ENCODE measurements around the gene ADCYAP1.
"Not testable (repeated sequence)": the region's sequence is repeated elsewhere in the genome, so short reads cannot be mapped to it uniquely, and the experiment has no call there.

Gene ADCYAP1

DNA sequence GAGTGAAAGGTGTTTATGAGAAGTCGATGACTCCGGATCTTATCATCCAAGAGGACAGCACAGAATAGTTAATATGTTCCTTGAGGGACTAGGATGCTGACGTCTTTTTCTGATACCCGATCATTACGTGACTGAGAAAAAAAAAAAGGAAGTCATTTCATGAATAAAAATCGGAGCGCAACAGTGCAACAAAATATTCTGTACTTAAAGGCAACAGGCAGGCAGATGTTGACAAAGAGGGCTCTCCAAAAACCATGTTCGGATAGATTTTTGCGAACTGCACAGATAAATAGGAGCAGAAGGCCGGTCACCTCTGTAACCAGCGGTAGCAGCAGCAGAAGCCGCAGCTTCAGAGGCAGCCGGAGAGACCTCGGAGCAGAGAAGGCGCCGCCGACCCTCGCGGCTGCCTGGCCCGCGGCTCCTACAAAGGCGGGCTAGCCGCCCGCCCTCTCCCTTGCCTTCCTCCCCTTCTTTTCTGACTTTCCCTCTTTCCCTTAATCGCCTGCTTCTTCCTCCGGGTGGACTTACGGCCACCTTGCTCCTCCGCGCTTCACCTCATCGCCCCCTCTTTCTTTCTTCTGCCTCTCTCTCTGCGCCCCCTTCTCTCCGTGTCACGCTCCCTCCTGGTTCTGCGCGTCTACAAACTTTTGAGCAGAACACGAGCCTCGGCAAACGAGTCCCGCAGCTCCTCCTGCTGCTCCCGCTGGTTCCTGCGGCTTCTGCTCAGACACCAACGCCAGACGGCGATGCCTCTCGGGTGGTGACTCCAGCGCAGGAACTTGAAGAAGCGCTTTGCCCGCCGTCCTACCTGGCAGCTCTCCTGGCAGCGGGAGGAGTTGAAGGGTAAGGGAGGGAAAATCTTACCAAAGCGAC is at the start of gene ADCYAP1:
Gene ADCYAP1 (plus strand): TSS at position 654 of the 873 bp plus-strand sequence. CDS start 516 bp downstream, outside the sequence.
- Histone ChIP-seq H3K4me3 (ENCODE audit: low read length) (no peak within 1 kb of the TSS), H3K9ac (ENCODE audit: low read length) (no peak within 1 kb of the TSS), H3K9me3 (ENCODE audit: control insufficient read depth, low read length) (no peaks in the 10 kb centered on the region), H3K27me3 (replicated peaks; ENCODE audit: control insufficient read depth, insufficient read depth, low read length) (peaks cover 84% of the 10 kb centered on the region), H3K4me1 (ENCODE audit: control insufficient read depth, insufficient read depth, low read length) (peaks cover 4% of the 10 kb centered on the region), H3K36me3 (ENCODE audit: control insufficient read depth, insufficient read depth, low read length, severe bottlenecking) (no peaks in the 10 kb centered on the region)
- peak; percentile 28 for DNase-seq (ENCODE audit: low read depth)

DNA sequence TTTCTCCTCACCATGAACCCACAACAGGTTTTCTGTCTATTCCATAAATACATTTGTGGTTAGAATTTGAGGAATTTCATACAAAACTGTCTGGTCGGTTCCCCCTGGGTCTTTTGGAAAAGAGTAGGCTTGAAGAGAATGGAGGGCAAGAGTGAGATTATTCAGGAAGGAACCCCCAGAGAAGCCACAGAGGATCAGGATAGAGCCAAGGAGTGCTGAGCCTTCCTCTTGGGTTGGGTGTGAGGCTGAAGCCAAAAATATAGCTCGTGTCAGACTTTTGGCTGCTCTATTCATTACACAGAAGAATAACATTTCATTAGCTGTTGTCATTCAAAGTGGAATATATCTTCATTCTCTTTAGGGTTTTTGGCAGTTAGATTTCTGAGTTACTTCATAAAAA is 46.7 kb upstream of the ADCYAP1 start:
- Histone ChIP-seq H3K4me3 (ENCODE audit: low read length) (no peak overlapping the region), H3K9ac (ENCODE audit: low read length) (no peak overlapping the region), H3K27me3 (replicated peaks; ENCODE audit: control insufficient read depth, insufficient read depth, low read length) (no peaks in the 10 kb centered on the region), H3K9me3 (ENCODE audit: control insufficient read depth, low read length) (no peaks in the 10 kb centered on the region), H3K36me3 (ENCODE audit: control insufficient read depth, insufficient read depth, low read length, severe bottlenecking) (no peaks in the 10 kb centered on the region), H3K4me1 (ENCODE audit: control insufficient read depth, insufficient read depth, low read length) (no peaks in the 10 kb centered on the region)
- DNase-seq (ENCODE audit: low read depth) = no peak

DNA sequence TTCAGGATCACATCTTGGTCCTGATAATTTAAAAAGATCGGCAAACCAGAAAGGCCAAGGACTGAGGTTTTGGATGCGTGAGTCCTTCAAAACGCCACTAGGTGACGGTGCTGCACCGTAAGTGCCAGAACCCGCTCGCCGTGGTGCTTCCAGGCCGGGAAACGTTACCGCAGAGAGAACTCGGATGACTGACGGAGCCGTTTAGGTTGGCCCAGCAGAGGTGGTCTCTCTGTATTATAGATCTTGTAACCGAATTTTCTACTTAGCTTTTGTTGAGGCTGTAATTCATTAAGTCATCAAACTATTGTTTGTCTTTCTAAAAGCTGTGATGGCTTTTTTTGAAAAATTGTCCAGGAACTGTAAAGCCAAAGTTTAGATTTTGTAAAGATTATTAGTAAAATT is 39.8 kb upstream of the ADCYAP1 start:
- DNase-seq (ENCODE audit: low read depth) = peak; percentile 85
- H3K27me3 ChIP-seq (replicated peaks; ENCODE audit: control insufficient read depth, insufficient read depth, low read length) = peaks cover 19% of the 10 kb centered on the region
- H3K36me3 ChIP-seq (ENCODE audit: control insufficient read depth, insufficient read depth, low read length, severe bottlenecking) = no peaks in the 10 kb centered on the region
- no peaks in the 10 kb centered on the region for H3K9me3 ChIP-seq (ENCODE audit: control insufficient read depth, low read length)
- no peaks in the 10 kb centered on the region for H3K4me1 ChIP-seq (ENCODE audit: control insufficient read depth, insufficient read depth, low read length)
- H3K4me3 ChIP-seq (ENCODE audit: low read length) = no peak overlapping the region
- no peak overlapping the region for H3K9ac ChIP-seq (ENCODE audit: low read length)

DNA sequence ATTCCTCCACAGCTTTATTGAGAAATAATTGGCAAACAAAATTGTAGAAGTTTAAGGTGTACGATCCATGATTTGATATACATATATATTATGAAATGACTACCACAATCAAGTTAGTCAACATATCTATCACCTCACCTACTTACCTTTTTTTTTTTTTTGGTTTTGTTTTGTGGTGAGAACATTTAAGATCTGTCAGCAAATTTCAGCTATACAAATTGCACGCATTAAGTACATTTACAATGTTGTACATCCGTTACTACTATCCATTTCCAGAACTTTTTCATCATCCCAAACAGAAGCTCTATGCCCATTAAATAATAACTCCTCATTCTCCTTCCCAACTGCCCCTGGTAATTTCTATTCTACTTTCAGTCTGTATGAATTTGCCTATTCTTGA is 37.4 kb upstream of the ADCYAP1 start:
- Histone ChIP-seq H3K9ac (ENCODE audit: low read length) (no peak overlapping the region), H3K27me3 (replicated peaks; ENCODE audit: control insufficient read depth, insufficient read depth, low read length) (peaks cover 34% of the 10 kb centered on the region), H3K36me3 (ENCODE audit: control insufficient read depth, insufficient read depth, low read length, severe bottlenecking) (no peaks in the 10 kb centered on the region)

DNA sequence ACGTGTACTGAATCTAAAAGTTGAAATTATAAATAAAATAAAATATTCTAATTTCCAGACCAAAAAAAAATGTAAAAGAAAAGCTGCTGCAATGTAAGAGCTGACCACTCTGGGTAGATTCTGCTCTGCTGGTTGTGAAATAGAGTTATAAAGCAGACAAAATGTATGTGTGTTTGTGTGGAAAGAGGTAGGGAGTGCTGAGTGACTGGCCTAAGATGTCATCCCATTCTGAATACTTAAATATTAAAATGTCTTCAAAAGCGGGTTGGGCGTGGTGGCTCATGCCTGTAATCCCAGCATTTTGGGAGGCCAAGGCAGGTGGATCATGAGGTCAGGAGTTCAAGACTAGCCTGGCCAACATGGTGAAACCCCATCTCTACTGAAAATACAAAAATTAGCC is 31.2 kb upstream of the ADCYAP1 start:
- not testable (repeated sequence) for H3K9ac ChIP-seq (ENCODE audit: low read length); H3K4me3 ChIP-seq (ENCODE audit: low read length); H3K4me1 ChIP-seq (ENCODE audit: control insufficient read depth, insufficient read depth, low read length); H3K9me3 ChIP-seq (ENCODE audit: control insufficient read depth, low read length); DNase-seq (ENCODE audit: low read depth); H3K36me3 ChIP-seq (ENCODE audit: control insufficient read depth, insufficient read depth, low read length, severe bottlenecking)
- H3K27me3 ChIP-seq (replicated peaks; ENCODE audit: control insufficient read depth, insufficient read depth, low read length) = peaks cover 28% of the 10 kb centered on the region

More for the DNA sequence above, 37.4 kb upstream of the ADCYAP1 start:
- Histone ChIP-seq H3K4me1 (ENCODE audit: control insufficient read depth, insufficient read depth, low read length) (no peaks in the 10 kb centered on the region), H3K4me3 (ENCODE audit: low read length) (no peak overlapping the region), H3K9me3 (ENCODE audit: control insufficient read depth, low read length) (no peaks in the 10 kb centered on the region)
- DNase-seq (ENCODE audit: low read depth) = no peak

DNA sequence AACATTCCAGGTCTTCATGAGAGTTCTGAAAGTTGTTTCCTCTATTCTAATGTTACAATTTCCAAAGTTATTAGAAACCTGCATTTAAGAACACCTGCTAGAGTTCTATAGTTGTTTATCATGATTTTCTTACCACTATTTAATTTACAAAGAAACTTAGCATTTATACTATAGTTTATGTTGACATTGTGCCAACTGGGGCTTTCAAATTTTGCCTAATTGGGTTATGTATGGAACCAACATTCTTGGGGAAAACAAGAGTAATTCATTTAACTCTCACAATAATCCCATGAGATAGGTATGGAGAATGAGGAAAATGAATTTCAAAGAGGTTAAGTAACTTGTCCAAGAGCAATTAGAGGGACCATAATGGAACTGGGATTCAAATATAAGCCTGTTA is 28.8 kb upstream of the ADCYAP1 start:
- Histone ChIP-seq H3K9me3 (ENCODE audit: control insufficient read depth, low read length) (peaks cover 9% of the 10 kb centered on the region), H3K4me3 (ENCODE audit: low read length) (no peak overlapping the region), H3K4me1 (ENCODE audit: control insufficient read depth, insufficient read depth, low read length) (no peaks in the 10 kb centered on the region), H3K9ac (ENCODE audit: low read length) (no peak overlapping the region), H3K36me3 (ENCODE audit: control insufficient read depth, insufficient read depth, low read length, severe bottlenecking) (no peaks in the 10 kb centered on the region), H3K27me3 (replicated peaks; ENCODE audit: control insufficient read depth, insufficient read depth, low read length) (peaks cover 21% of the 10 kb centered on the region)
- no peak for DNase-seq (ENCODE audit: low read depth)

DNA sequence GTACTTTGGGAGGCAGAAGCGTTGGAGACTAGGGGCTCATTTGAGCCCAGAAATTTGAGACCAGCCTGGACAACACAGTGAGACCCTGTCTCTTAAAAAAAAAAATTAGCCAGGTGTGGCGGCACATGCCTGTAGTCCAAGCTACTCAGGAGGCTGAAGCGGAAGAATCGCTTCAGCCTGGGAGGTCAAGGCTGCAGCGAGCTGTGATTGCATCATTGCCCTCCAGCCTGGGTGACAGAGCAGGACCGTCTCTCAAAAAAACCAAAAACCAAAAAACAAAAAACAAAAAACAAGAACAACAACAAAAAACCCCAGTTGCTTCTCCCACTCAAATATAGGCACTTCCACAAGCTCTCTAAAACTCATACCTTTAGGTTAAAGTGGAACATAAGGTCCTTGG is 27.4 kb upstream of the ADCYAP1 start:
- Histone ChIP-seq H3K9ac (ENCODE audit: low read length) (no peak overlapping the region), H3K27me3 (replicated peaks; ENCODE audit: control insufficient read depth, insufficient read depth, low read length) (peaks cover 15% of the 10 kb centered on the region), H3K4me1 (ENCODE audit: control insufficient read depth, insufficient read depth, low read length) (no peaks in the 10 kb centered on the region), H3K4me3 (ENCODE audit: low read length) (no peak overlapping the region), H3K36me3 (ENCODE audit: control insufficient read depth, insufficient read depth, low read length, severe bottlenecking) (no peaks in the 10 kb centered on the region), H3K9me3 (ENCODE audit: control insufficient read depth, low read length) (peaks cover 9% of the 10 kb centered on the region)
- no peak for DNase-seq (ENCODE audit: low read depth)

DNA sequence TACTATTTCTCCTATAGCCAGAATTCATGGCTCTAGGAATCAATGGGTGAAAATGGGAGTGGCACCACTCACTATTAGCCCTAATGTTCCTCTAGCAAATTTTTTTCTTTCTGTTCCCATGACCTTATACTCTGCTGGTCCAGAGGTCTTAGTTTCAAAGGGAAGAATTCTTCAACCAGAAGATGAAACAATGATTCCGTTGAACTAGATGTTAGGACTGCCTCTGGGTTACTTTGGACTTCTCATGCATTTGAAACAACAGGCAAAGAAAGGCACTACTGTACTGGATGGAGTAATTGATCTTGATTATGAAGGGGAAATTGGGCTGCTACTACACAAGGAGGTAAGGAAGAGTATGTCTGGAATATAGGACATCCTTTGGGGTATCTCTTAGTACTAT is 18.6 kb upstream of the ADCYAP1 start:
- Histone ChIP-seq H3K9me3 (ENCODE audit: control insufficient read depth, low read length) (no peaks in the 10 kb centered on the region), H3K27me3 (replicated peaks; ENCODE audit: control insufficient read depth, insufficient read depth, low read length) (peaks cover 16% of the 10 kb centered on the region), H3K4me1 (ENCODE audit: control insufficient read depth, insufficient read depth, low read length) (no peaks in the 10 kb centered on the region), H3K9ac (ENCODE audit: low read length) (no peak overlapping the region), H3K4me3 (ENCODE audit: low read length) (no peak overlapping the region), H3K36me3 (ENCODE audit: control insufficient read depth, insufficient read depth, low read length, severe bottlenecking) (no peaks in the 10 kb centered on the region)
- no peak for DNase-seq (ENCODE audit: low read depth)

DNA sequence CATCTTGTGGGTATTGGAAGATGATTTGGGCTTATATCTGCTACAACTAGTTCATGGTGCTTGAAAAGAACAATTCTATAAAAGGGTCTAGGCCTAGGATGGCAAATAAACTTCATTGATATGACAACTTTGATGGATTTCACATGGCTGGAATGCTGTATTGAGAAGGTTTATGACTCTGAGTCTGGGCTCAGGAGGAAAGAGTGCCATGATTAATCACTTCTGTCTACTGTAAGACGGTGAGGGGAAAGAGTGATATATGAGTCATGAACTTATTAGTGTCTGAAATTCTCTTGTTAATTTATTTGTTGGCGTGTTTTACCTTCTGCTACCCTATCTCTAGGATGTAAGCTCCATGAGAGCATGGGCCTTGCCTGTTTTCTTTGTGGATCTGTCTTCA is 17.0 kb upstream of the ADCYAP1 start:
- peaks cover 21% of the 10 kb centered on the region for H3K27me3 ChIP-seq (replicated peaks; ENCODE audit: control insufficient read depth, insufficient read depth, low read length)

DNA sequence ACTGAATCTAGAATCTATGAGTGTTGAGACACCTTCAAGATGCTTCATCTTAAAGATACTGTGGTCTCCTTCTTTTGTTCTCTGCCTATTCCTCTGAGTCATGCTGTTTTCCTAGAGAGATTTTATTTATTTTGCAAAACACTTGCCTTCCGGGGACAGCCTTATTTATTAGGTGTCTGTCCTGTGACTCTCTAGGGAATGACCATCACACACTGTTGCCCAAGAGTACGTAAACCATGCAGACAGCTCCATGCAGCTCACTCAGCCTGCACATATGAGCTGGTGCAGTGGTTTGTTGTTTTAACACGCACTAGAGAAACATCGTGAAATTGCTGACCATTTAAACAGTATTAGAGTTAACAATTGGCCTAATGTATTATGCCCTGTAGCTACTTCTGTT is 12.4 kb upstream of the ADCYAP1 start:
- Histone ChIP-seq H3K4me1 (ENCODE audit: control insufficient read depth, insufficient read depth, low read length) (no peaks in the 10 kb centered on the region), H3K4me3 (ENCODE audit: low read length) (no peak overlapping the region)

More for the DNA sequence above, 17.0 kb upstream of the ADCYAP1 start:
- H3K36me3 ChIP-seq (ENCODE audit: control insufficient read depth, insufficient read depth, low read length, severe bottlenecking) = no peaks in the 10 kb centered on the region
- DNase-seq (ENCODE audit: low read depth) = no peak
- no peaks in the 10 kb centered on the region for H3K4me1 ChIP-seq (ENCODE audit: control insufficient read depth, insufficient read depth, low read length)
- no peak overlapping the region for H3K4me3 ChIP-seq (ENCODE audit: low read length)
- no peaks in the 10 kb centered on the region for H3K9me3 ChIP-seq (ENCODE audit: control insufficient read depth, low read length)
- H3K9ac ChIP-seq (ENCODE audit: low read length) = no peak overlapping the region

DNA sequence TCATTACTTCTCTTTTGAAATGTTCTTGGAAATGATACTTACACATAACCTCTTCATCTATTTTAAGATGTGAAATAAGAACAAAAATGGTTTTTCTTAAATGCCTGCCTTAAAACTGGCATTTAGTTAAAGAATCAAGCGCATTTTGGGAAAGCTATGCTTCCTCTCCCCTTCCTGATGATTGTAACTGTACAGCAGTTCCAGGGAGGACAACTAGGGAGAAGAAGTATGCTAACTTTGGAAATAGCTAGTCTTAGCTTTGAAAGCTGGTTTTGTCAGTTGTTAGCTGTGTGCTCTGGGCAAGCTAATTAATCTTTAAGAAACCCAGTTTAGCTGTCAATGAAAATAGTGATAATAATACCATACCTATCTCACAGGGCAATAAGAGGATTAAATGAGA is 8.4 kb upstream of the ADCYAP1 start:
- H3K4me3 ChIP-seq (ENCODE audit: low read length) = no peak overlapping the region
- H3K9ac ChIP-seq (ENCODE audit: low read length) = no peak overlapping the region
- no peaks in the 10 kb centered on the region for H3K36me3 ChIP-seq (ENCODE audit: control insufficient read depth, insufficient read depth, low read length, severe bottlenecking)
- H3K27me3 ChIP-seq (replicated peaks; ENCODE audit: control insufficient read depth, insufficient read depth, low read length) = peaks cover 30% of the 10 kb centered on the region
- no peaks in the 10 kb centered on the region for H3K4me1 ChIP-seq (ENCODE audit: control insufficient read depth, insufficient read depth, low read length)
- H3K9me3 ChIP-seq (ENCODE audit: control insufficient read depth, low read length) = no peaks in the 10 kb centered on the region
- no peak for DNase-seq (ENCODE audit: low read depth)

More for the DNA sequence above, 12.4 kb upstream of the ADCYAP1 start:
- no peaks in the 10 kb centered on the region for H3K36me3 ChIP-seq (ENCODE audit: control insufficient read depth, insufficient read depth, low read length, severe bottlenecking)
- H3K27me3 ChIP-seq (replicated peaks; ENCODE audit: control insufficient read depth, insufficient read depth, low read length) = peaks cover 12% of the 10 kb centered on the region
- no peak overlapping the region for H3K9ac ChIP-seq (ENCODE audit: low read length)
- no peak for DNase-seq (ENCODE audit: low read depth)
- H3K9me3 ChIP-seq (ENCODE audit: control insufficient read depth, low read length) = no peaks in the 10 kb centered on the region
